Measurements from ENCODE around the gene EMC8.

GRCh38 chr16:85729452-85730185, 69.7 kb downstream of the EMC8 start:
- no peak for TF ChIP-seq CTCF (IDR thresholded peaks at IDR 0.05; ENCODE audit: low read depth, low read length)
- no peak for TF ChIP-seq EZH2phosphoT487 (IDR thresholded peaks at IDR 0.05; ENCODE audit: low read depth)

Data from OCI-LY3 (cell line).